GM12864 (cell line): ENCODE measurements around the gene EYA2.

Experiments used
- DNase-seq: peaks from one replicate; pipeline ENCODE4 v3.0.0-alpha.2; 2011; ENCODE audit warnings: low read depth
- H3K4me3 ChIP-seq: 2 replicates; pipeline ENCODE4 v1.5.1; 2011; ENCODE audit warnings: mild to moderate bottlenecking, low read depth, low read length, control low read depth
- TF ChIP-seq, protein P1 (sequence below): IDR thresholded peaks from 2 replicates; pipeline ENCODE4 v1.5.1; 2011; ENCODE audit warnings: low read depth, mild to moderate bottlenecking, moderate library complexity, low read length, control low read depth, inconsistent platforms; ENCODE audit errors: missing control alignments

Gene EYA2

DNA sequence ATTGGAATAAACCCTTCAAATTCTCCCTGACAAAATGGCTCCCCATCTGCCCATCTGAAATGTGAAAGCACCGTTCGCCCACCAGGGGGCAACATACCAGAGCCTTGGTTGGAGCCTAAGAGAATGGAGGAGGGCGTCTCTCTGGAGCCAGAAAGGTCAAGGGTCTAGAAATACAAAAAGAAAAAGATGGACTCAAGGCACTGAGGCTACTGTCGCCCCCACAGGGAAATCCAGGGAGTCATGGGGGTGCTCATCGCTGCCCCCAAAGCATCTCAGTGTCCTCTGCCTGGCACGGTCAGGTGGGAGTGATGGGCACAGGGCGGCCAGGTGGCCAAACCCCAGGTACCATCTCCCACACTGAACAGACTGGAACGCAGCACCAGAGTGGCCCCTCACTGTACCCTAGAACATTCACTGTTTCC lies 325.5 kb downstream of the EYA2 start:
- no peak for DNase-seq
- H3K4me3 ChIP-seq = no peak overlapping the region
- TF ChIP-seq, protein P1, sequence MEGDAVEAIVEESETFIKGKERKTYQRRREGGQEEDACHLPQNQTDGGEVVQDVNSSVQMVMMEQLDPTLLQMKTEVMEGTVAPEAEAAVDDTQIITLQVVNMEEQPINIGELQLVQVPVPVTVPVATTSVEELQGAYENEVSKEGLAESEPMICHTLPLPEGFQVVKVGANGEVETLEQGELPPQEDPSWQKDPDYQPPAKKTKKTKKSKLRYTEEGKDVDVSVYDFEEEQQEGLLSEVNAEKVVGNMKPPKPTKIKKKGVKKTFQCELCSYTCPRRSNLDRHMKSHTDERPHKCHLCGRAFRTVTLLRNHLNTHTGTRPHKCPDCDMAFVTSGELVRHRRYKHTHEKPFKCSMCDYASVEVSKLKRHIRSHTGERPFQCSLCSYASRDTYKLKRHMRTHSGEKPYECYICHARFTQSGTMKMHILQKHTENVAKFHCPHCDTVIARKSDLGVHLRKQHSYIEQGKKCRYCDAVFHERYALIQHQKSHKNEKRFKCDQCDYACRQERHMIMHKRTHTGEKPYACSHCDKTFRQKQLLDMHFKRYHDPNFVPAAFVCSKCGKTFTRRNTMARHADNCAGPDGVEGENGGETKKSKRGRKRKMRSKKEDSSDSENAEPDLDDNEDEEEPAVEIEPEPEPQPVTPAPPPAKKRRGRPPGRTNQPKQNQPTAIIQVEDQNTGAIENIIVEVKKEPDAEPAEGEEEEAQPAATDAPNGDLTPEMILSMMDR = peak; percentile 68

DNA sequence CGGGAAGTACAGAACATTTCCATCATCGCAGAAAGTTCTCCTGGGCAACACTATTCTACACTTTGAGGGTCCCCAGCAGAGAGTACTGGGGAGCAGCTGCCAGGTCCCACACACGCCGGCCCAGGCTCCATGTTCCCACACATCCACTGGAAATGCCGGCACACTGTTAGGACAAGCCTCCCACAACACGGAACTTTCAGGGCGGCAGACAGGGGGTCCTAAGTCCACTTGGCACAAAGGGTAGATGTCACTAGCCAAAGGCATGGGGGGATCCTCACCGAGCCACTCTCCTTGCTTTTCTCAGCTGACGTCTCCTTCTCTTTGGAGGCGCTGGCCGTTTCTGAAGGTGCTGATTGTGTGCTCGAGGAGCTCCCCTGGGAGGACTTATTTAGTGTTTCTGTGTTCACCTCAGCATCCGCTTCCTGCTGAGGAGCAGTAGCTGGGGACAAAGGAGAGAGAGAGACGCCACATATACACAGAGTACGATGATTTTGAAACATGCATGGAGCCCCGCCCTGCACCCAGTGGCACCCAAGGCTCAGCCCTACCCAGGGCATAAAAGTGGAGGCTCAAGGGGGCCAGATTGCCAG lies 326.5 kb downstream of the EYA2 start:
- TF ChIP-seq, protein P1 = no peak
- no peak overlapping the region for H3K4me3 ChIP-seq
- DNase-seq = no peak

DNA sequence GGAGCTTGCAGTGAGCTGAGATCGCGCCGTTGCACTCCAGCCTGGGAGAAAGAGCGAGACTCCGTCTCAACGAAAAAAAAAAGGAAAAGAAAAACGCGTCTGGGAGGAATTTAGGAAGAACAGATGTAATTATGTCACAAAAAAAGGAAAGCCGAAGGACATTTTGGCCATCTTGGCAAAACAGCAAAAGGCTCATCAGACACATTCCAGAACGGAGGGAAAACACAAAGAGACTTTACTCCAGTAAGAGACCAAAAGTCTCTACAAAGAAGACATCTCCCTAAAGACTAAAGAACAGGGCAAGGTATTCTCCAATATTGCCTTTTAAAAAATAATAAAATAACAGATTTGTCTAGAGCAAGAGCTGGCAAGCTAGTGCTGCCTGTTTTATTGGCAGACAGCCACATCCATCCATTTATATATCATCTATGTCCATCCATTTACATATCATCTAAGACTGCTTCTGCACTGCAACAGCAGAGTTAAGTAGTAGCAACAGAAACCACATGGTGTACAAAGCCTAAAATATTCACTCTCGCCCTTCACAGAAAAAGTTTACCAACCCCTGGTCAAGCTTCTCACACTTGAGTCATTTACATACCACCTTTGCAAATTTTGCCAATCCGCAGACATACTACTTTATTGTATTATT lies 328.0 kb downstream of the EYA2 start:
- H3K4me3 ChIP-seq = no peak overlapping the region
- TF ChIP-seq, protein P1 = no peak
- DNase-seq = no peak

DNA sequence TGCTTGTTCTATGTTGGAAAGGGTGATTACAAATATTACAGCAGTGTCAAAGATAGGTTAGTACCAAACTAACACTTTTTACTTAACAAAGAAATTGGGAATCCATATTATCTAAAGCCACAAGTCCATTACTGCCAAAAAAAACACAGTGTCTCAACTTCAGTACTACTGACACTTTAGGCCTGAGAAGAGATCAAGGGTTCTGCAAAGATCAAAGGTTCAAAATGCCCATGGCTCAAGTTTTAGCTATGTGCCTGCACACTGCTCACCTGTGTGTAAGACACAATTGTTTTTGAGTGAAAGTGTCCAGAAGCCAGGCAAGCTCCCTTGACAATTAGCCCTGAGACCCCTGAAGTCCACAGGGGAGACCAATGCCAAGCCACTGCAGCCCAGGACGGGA lies 329.3 kb downstream of the EYA2 start:
- H3K4me3 ChIP-seq = no peak overlapping the region
- no peak for DNase-seq
- TF ChIP-seq, protein P1 = no peak

DNA sequence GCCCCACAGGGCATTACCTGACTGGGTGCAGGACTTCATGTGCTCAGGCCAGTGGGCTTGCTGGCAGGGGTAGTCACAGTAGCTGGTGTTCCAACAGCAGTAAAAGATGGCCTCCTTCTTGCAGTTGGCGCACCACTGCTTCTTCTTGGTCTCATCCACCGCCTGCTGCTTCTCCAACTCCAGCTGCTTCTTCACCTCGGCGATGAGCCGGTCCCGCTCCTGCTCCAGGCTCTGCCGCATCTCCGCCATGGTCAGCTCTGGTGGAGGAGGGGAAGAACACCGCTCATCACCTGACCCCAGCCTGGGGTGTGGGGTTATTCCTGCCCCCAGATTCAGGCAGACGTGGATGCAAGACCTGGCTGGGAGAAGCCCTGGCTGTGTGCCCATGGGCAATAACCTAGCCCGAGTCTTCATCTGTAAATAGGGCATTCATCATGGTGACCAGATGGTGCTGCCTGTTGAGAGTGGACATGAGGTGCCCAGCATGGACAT lies 329.7 kb downstream of the EYA2 start:
- DNase-seq = no peak
- H3K4me3 ChIP-seq = no peak overlapping the region
- TF ChIP-seq, protein P1 = no peak

DNA sequence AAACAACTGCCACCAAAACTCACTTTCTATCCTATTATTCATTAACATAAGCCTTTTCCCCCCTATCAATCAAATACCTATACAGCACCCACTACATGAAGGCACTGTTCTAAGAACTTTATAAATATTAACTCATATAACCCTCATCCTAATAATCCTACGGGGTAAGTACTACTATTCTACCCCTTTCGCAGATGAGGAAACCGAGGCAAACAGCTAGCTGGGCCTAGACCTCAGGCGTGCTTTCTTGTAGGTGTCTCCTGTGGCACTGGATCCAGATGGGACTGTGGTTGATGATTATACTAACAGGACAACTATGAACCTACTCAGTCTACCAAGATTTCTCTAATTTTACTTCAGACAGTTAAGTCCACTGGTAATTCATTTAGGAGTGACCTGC lies 330.2 kb downstream of the EYA2 start:
- no peak for DNase-seq
- TF ChIP-seq, protein P1 = no peak
- no peak overlapping the region for H3K4me3 ChIP-seq

DNA sequence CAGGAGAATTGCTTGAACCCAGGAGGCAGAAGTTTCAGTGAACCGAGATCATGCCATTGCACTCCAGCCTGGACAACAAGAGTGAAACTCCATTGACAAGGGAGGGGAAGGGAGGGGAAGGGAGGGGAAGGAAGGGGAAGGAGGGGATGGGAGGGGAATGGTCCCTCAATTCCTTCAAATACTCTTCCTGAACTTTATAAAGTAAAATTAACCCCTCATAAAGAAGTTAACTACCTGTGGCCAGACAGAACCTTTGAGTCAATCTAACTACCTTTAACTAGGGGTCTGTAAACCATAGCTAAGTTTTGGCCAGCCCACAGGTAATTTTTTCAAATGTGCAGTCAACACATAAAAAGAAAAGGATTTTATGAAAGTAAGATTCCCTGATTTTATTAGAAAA lies 330.8 kb downstream of the EYA2 start:
- TF ChIP-seq, protein P1 = no peak
- no peak for DNase-seq
- H3K4me3 ChIP-seq = no peak overlapping the region
